Activated T-helper 1 cell treated with anti-CD3 and anti-CD28 coated beads, Interleukin-12 subunit alpha, Interleukin-12 subunit beta, Interleukin-2, Interleukin-4 antibody, amounts not matched to agents 30 ng/mL and 10 ng/mL and 1 ng/mL, durations not matched to agents 14 hours and 24 hours and 36 hours (primary cell): ENCODE results near the gene RAB11FIP3. TPM values are rescaled to one million over a fixed set of nuclear protein-coding genes. Genes with fewer than 3 reads are reported as not detected.
"Not testable (repeated sequence)": the region's sequence is repeated elsewhere in the genome, so short reads cannot be mapped to it uniquely, and the experiment has no call there.

Experiments used
- DNase-seq: peaks from one replicate; pipeline ENCODE4 v3.0.0; 2021; ENCODE audit warnings: low spot score
- H3K27ac Mint-ChIP-seq: one replicate; pipeline ENCODE4 v1.8.0; 2021; ENCODE audit warnings: mild to moderate bottlenecking, mixed read lengths
- H3K27me3 Mint-ChIP-seq: one replicate; pipeline ENCODE4 v1.8.0; 2022; ENCODE audit warnings: mild to moderate bottlenecking, moderate library complexity, mixed read lengths; ENCODE audit not compliant: insufficient read depth
- H3K36me3 Mint-ChIP-seq: one replicate; pipeline ENCODE4 v1.8.0; 2021; ENCODE audit warnings: low read depth, mixed read lengths
- H3K4me1 Mint-ChIP-seq: one replicate; pipeline ENCODE4 v1.8.0; 2021; ENCODE audit warnings: low read depth, mixed read lengths
- H3K4me3 Mint-ChIP-seq: one replicate; pipeline ENCODE4 v1.8.0; 2021; ENCODE audit warnings: mild to moderate bottlenecking, moderate library complexity, mixed read lengths
- H3K9me3 Mint-ChIP-seq: one replicate; pipeline ENCODE4 v1.8.0; 2021; ENCODE audit warnings: mixed read lengths
- intact Hi-C: fragments of 100-400 bp; cut with micrococcal nuclease; formaldehyde crosslinking; loops from one replicate; pipeline ENCODE4 v1.15.1; 2024
- total RNA-seq: library from RNA; stranded (reverse); gene quantifications from 2 replicates; pipeline ENCODE4 v1.2.3, GENCODE V29; 2022

RAB11FIP3 gene
- total RNA-seq, 1 donor from 2014 or later = 47.5 TPM

DNA sequence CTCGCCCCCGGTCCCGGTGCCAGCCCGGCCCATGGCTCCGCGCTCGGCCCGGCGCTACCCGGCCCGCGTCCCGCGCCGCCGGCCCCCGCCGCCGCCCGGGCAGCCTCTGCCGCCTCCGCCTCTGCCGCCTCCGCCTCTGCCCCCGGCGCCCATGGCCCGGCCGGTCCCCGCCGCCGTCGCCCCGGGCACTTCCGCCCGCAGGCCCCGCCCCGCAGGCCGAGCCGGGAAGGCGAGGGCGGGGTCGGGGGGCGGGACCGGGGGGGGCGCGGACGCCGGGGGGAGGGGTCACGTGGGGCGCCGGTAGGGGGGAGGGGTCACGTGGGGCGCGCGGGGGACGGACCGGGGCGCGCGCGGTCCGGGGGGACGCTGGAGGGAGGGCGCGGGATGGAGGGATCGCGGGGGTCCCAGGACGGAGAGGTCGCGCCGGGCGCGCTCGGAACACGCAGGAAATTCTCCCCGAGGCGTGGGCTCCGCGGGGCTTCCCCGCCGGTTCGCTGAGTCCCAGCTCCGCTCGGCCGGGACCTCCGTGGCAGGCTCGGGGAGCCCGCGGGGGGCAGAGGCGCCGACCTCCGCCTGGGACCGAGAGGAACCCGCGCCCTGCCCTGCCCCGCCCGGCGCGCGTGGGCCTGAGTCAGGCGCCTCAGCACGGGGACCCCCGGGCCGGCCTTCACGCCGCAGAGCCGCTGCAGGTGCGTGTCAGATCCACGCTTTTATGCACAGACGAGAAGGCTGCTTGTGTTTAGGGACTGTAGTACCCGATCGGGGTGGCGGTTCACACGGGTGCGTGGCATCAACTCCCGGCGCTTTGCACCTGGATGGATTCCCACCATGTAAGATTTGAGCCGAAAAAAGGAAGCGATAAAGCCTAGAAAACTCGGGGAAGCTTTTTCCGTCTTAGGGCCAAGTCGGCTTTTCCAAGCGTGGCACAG, 43.4 kb upstream of the RAB11FIP3 start, which contains the start of gene PGAP6:
Gene PGAP6 (minus strand): TSS at position 190 of the 929 bp plus-strand sequence. CDS start 157 bp downstream, at position 33.
- no peaks in the 10 kb centered on the region for H3K9me3 Mint-ChIP-seq
- H3K36me3 Mint-ChIP-seq = no peaks in the 10 kb centered on the region
- H3K4me1 Mint-ChIP-seq = peaks cover 7% of the 10 kb centered on the region
- peak within 1 kb of the TSS; percentile 82 for H3K4me3 Mint-ChIP-seq
- H3K27me3 Mint-ChIP-seq = peaks cover 14% of the 10 kb centered on the region
- H3K27ac Mint-ChIP-seq = peak within 1 kb of the TSS; percentile 58
- intact Hi-C loops = loop anchor here (1.0 to 5.0 kb wide), 6 partner anchors 12 to 255 kb away; partner anchors contain the start of genes AXIN1, CAPN15, DECR2 and METTL26
- peak; percentile 55 for DNase-seq

- DNase-seq = no peak
- peaks cover 16% of the 10 kb centered on the region for H3K27me3 Mint-ChIP-seq
- no peaks in the 10 kb centered on the region for H3K9me3 Mint-ChIP-seq
- peak overlapping the region; percentile 82 for H3K4me3 Mint-ChIP-seq
- H3K27ac Mint-ChIP-seq = peak overlapping the region; percentile 36
- intact Hi-C loops = loop anchor here (2.0 to 5.0 kb wide), 3 partner anchors 31 to 254 kb away; partner anchors contain the start of genes AXIN1, CAPN15 and METTL26
- H3K4me1 Mint-ChIP-seq = peaks cover 7% of the 10 kb centered on the region
- H3K36me3 Mint-ChIP-seq = no peaks in the 10 kb centered on the region
These were observed 42.0 kb upstream of the RAB11FIP3 start for GRCh38 chr16:383326-384051.

DNA sequence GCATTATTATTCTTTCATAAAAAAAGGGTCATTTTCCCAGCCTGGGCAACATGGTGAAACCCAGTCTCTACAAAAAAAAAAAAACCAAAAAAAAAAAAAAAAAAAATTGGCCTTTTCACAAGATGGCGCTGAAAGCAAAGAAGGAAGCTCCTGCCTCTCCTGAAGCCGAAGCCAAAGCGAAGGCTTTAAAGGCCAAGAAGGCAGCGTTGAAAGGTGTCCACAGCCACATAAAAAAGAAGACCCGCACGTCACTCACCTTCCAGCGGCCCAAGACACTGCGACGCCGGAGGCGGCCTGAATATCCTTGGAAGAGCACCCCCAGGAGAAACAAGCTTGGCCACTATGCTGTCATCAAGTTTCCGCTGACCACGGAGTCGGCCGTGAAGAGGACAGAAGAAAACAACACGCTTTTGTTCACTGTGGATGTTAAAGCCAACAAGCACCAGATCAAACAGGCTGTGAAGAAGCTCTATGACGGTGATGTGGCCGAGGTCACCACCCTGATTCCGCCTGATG, 38.8 kb upstream of the RAB11FIP3 start:
- Mint-ChIP-seq H3K36me3 (no peaks in the 10 kb centered on the region), H3K4me3 (no peak overlapping the region), H3K27me3 (peaks cover 19% of the 10 kb centered on the region), H3K27ac (no peak overlapping the region), H3K9me3 (peaks cover under 1% of the 10 kb centered on the region), H3K4me1 (peaks cover 7% of the 10 kb centered on the region)
- intact Hi-C loops = no loop called here
- DNase-seq = no peak

- DNase-seq, intact Hi-C loops, H3K4me3 Mint-ChIP-seq, H3K27ac Mint-ChIP-seq, H3K9me3 Mint-ChIP-seq, H3K36me3 Mint-ChIP-seq: not testable (repeated sequence)
- peaks cover 12% of the 10 kb centered on the region for H3K4me1 Mint-ChIP-seq
- H3K27me3 Mint-ChIP-seq = peaks cover 14% of the 10 kb centered on the region
These were observed 37.4 kb upstream of the RAB11FIP3 start for GRCh38 chr16:387761-388666.

GRCh38 chr16:389352-389751, 36.1 kb upstream of the RAB11FIP3 start:
- H3K9me3 Mint-ChIP-seq = peaks cover 6% of the 10 kb centered on the region
- H3K27me3 Mint-ChIP-seq = peaks cover 7% of the 10 kb centered on the region
- H3K4me3 Mint-ChIP-seq = no peak overlapping the region
- H3K4me1 Mint-ChIP-seq = peaks cover 6% of the 10 kb centered on the region
- DNase-seq = no peak
- intact Hi-C loops = no loop called here
- H3K36me3 Mint-ChIP-seq = no peaks in the 10 kb centered on the region
- no peak overlapping the region for H3K27ac Mint-ChIP-seq

- intact Hi-C loops = loop anchor here (1.0 kb wide), 1 partner anchor 95 kb away; no protein-coding TSS in a partner anchor
- H3K4me1 Mint-ChIP-seq = peaks cover 15% of the 10 kb centered on the region
- no peak overlapping the region for H3K4me3 Mint-ChIP-seq
- no peaks in the 10 kb centered on the region for H3K36me3 Mint-ChIP-seq
- H3K9me3 Mint-ChIP-seq = peaks cover 6% of the 10 kb centered on the region
- DNase-seq = peak; percentile 46
- peaks cover 15% of the 10 kb centered on the region for H3K27me3 Mint-ChIP-seq
- H3K27ac Mint-ChIP-seq = peak overlapping the region; percentile 63
These were observed 33.5 kb upstream of the RAB11FIP3 start for GRCh38 chr16:391885-392335.

DNA sequence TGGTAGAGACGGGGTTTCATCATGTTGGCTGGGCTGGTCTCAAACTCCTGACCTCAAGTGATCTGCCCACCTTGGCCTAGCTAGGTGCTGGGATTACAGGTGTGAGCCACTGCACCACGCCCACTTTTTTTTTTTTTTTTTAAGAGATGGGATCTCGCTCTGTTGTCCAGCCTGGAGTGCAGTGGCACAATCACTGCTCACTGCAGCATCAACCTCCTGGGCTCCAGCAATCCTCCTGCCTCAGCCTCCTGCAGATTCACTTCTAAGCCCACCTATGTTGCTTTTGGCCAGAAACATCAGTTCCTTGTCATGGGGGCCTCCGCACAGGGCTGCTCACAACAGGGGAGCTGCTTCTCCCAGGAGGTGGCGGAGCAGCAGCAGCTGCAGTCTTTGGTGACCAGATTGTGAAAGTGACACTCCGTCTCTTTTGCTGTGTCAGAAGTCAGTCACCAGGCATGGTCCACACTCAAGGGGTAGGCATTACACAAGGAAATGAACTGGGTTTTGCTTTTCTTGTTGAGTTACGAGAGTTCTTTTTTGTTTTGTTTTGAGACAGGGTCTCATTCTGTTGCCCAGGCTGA, 32.9 kb upstream of the RAB11FIP3 start:
- Mint-ChIP-seq H3K9me3 (peaks cover 6% of the 10 kb centered on the region), H3K4me3 (no peak overlapping the region), H3K4me1 (peaks cover 15% of the 10 kb centered on the region), H3K36me3 (no peaks in the 10 kb centered on the region), H3K27me3 (peaks cover 15% of the 10 kb centered on the region), H3K27ac (no peak overlapping the region)
- no peak for DNase-seq
- intact Hi-C loops = loop anchor here (1.0 kb wide), 1 partner anchor 95 kb away; no protein-coding TSS in a partner anchor

DNA sequence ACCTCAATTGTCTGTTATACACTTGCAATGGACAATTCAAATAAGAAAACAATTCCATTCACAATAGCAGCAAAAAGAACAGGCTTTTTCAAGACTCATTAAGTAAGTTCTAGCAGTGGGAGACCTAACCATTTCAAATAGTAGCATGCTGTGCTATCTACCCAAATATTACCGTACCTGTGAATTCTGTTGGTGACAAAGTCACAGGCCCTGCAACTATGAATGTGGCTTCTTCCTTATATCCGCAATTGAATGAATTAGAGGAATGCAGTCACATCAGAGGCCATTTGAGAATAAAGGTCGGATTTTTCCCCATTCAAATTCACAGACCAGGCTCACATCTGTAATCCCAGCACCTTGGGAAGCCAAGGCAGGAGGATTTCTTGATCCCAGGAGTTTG, 29.2 kb upstream of the RAB11FIP3 start:
- H3K4me3 Mint-ChIP-seq = peak overlapping the region; percentile 78
- H3K27me3 Mint-ChIP-seq = peaks cover 11% of the 10 kb centered on the region
- no peak overlapping the region for H3K27ac Mint-ChIP-seq
- peaks cover 25% of the 10 kb centered on the region for H3K4me1 Mint-ChIP-seq
- DNase-seq = no peak
- peaks cover 6% of the 10 kb centered on the region for H3K9me3 Mint-ChIP-seq
- H3K36me3 Mint-ChIP-seq = no peaks in the 10 kb centered on the region
- intact Hi-C loops = no loop called here

- H3K27ac Mint-ChIP-seq = peak overlapping the region; percentile 73
These were observed 28.8 kb upstream of the RAB11FIP3 start for GRCh38 chr16:396605-397004.

DNA sequence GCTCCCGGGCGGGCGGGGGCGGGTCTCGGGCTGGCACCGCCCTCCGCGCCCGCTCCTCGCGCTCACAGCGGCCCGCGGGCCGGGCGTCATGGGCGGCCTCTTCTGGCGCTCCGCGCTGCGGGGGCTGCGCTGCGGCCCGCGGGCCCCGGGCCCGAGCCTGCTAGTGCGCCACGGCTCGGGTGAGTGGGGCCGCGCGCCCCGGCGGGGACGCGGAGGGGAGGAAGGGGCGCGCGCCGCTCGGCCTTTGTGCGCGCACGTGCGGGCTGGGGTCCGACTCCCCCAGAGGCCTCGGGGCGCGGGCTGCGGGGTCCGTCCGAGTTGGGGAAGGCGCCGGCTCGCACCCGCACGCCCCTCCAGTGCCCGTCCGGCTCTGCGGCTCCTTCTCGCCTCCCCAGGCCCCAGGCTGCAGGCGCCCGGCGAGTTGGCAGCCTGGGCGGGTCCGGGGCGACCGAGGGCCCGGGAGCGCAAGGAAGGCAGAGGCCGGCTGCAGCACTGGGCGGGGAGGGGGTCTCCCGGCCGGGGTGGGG, 28.3 kb upstream of the RAB11FIP3 start, which contains the start of gene NME4:
Gene NME4 (plus strand): TSS at position 65 of the 527 bp plus-strand sequence. CDS start 24 bp downstream, at position 89.
- Mint-ChIP-seq H3K36me3 (no peaks in the 10 kb centered on the region), H3K9me3 (peaks cover under 1% of the 10 kb centered on the region), H3K27me3 (peaks cover 11% of the 10 kb centered on the region), H3K4me1 (peaks cover 20% of the 10 kb centered on the region), H3K27ac (peak within 1 kb of the TSS; percentile 73), H3K4me3 (peak within 1 kb of the TSS; percentile 87)
- no peak for DNase-seq
- intact Hi-C loops = no loop called here

More at GRCh38 chr16:396605-397004, 28.8 kb upstream of the RAB11FIP3 start:
- no peak for DNase-seq
- no peaks in the 10 kb centered on the region for H3K36me3 Mint-ChIP-seq
- peaks cover 11% of the 10 kb centered on the region for H3K27me3 Mint-ChIP-seq
- H3K4me3 Mint-ChIP-seq = peak overlapping the region; percentile 78
- peaks cover 25% of the 10 kb centered on the region for H3K4me1 Mint-ChIP-seq
- H3K9me3 Mint-ChIP-seq = peaks cover 6% of the 10 kb centered on the region
- intact Hi-C loops = no loop called here

DNA sequence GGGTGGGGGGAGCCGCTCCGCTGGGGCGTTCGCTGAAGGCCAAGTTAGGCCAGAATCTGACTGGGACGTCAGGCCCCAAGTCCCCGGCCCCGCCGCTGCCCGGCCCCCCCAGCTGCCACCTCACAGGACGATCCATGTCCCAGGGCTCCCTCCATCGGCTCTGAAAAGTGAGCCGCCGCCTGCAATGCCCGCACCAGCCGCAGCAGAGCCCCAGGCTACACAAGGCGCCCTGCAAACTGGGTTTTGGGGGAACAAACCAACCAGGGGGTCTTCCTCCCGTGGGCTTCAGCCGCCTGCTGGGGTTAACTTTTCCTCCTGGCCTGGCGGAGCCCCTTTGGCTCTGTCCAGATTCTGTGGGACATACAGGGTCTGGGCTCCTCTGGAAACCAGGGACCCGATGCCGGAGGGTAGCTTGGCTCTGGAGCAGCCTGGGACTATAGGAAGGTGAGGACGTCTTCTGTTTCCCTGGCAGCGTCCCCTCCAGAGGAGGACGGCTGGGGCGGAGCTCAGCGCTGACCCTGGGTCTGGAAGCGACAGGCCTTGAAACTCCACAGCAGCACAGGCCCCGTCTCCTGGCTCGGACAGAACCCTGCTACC, 27.6 kb upstream of the RAB11FIP3 start:
- no peak for DNase-seq
- Mint-ChIP-seq H3K9me3 (no peaks in the 10 kb centered on the region), H3K27ac (no peak overlapping the region), H3K27me3 (peaks cover 11% of the 10 kb centered on the region), H3K4me1 (peaks cover 19% of the 10 kb centered on the region), H3K36me3 (no peaks in the 10 kb centered on the region), H3K4me3 (peak overlapping the region; percentile 87)
- intact Hi-C loops = no loop called here
